ENCODE results near the gene IL4.
"Not testable (repeated sequence)": the region's sequence is repeated elsewhere in the genome, so short reads cannot be mapped to it uniquely, and the experiment has no call there.

The IL4 gene

GRCh38 chr5:132673939-132674630 lies at the start of gene IL4:
Gene IL4 (plus strand): TSS chr5:132673989. CDS start chr5:132674051, 62 bp downstream.
- no peak for DNase-seq (ENCODE audit: low spot score)

- DNase-seq (ENCODE audit: low spot score), result no peak
Observed at GRCh38 chr5:132627470-132627869, 46.3 kb upstream of the IL4 start.

GRCh38 chr5:132628814-132629213 lies 45.0 kb upstream of the IL4 start:
- no peak for DNase-seq (ENCODE audit: low spot score)

GRCh38 chr5:132629230-132629944 lies 44.4 kb upstream of the IL4 start:
- no peak for DNase-seq (ENCODE audit: low spot score)

- DNase-seq (ENCODE audit: low spot score), result not testable (repeated sequence)
Observed at GRCh38 chr5:132633587-132633986, 40.2 kb upstream of the IL4 start.

DNA sequence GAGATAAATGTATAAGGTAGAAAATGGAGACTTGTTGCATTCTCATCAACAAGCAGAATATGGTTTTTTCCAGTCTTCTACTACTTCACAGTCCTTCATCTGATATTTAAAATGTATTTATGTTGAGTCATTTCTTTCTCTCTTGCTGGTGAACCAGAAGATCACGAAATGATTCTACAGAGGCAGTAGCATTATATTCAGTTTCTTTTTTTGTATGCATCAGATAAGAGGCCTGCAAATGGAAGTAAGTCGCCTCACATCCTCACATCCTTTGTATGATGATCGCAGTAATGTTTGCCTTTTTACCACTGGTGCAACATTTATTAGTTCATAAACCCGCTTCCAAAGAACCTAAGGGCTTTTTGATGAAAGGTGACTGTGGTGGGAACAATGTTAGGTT lies 37.9 kb upstream of the IL4 start:
- DNase-seq (ENCODE audit: low spot score), result no peak

- no peak for DNase-seq (ENCODE audit: low spot score)
Observed at GRCh38 chr5:132637241-132637640, 36.5 kb upstream of the IL4 start.

DNA sequence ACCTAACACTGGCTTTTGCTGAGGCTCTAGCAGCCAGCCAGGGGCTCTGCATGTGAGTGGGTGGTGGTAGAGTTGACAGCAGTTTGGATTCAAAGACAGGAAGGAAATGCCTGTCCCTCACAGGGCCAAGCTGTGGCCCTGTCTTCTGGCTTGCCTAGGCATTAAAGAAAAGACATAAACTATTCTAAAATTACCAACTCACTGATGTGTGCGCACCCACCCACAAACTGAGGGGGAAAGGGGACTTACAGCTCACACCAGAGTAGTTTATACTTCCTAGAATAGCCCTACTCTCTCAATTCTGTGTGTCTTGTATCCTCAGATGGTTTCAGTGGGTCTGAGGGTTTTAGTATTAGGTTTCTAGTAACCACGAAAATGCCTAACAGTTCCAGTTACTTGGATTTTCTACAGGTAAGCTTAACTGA lies 34.1 kb upstream of the IL4 start:
- DNase-seq (ENCODE audit: low spot score), result no peak

DNA sequence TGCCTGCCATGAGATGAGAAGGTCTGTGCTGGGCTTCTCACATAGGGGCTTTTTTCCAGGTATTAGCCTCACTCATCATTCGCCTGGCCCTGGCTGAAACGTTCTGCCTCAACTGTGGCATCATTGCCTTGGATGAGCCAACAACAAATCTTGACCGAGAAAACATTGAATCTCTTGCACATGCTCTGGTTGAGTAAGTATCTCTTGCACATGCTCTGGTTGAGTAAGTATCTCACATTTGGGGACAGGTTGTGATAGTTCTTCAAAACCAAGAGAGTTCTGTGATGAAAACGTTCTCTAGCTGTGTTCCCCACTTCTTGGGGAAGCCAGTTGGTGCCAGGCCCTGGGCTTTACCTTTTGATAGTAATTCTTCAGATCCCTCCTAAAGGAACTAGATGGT lies 33.2 kb upstream of the IL4 start:
- DNase-seq (ENCODE audit: low spot score), result no peak

DNA sequence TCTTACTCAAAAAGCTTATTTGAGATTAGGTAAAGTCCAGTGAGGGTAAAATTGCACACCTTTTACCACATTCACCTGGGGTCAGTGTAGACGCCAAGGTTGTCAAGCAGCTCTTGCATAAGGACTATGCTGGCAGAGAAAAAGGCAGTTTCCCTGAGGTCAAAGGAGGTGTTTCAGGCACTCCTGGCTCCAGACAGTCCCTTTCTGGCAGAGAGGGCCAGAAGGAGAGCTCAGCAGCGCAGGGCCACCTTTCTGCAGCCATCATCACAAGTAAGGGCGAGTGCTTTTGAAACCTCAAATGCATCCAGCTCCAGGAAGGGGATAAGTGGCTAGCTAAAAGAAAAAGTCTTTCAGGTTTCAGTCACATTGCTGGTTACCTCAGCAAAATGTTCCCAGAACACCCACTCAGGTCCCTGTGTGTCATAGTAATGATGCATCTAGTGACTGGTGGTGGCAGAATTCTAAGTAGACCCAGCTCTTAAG lies 32.5 kb upstream of the IL4 start:
- no peak for DNase-seq (ENCODE audit: low spot score)

- DNase-seq (ENCODE audit: low spot score), result no peak
Observed at GRCh38 chr5:132641841-132642240, 31.9 kb upstream of the IL4 start.

GRCh38 chr5:132644177-132644576 lies 29.6 kb upstream of the IL4 start:
- DNase-seq (ENCODE audit: low spot score), result no peak

DNA sequence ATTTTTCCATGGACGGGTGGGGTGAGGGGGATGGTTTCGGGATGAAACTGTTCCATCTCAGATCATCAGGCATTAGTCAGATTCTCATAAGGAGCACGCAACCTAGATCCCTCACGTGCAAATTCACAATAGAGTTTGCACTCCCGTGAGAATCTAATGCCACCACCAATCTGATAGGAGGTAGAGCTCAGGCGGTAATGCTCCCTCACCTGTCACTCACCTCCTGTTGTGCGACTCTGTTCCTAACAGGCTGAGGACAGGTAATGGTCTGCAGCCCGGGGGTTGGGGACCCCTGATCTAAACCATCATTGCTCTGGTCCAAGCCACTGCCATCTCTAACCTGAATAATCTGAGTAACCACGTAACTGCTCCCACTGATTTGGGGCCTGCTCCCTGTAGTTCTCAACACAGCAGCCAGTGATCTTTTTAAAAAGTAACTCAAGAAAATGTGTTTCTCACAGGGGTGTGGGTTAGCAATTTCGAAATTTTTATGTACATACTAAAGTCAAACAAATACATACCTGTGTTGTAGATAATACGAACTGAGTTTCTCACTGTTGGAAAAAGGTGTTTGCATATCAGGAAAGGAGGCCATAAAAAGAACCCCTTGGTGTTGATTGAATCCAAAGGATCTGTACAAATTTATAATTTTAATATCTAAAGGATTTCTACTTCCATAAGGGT lies 27.1 kb upstream of the IL4 start:
- no peak for DNase-seq (ENCODE audit: low spot score)

- DNase-seq (ENCODE audit: low spot score), result no peak
Observed at GRCh38 chr5:132647473-132647872, 26.3 kb upstream of the IL4 start.

GRCh38 chr5:132648355-132648754 lies 25.4 kb upstream of the IL4 start:
- no peak for DNase-seq (ENCODE audit: low spot score)

- no peak for DNase-seq (ENCODE audit: low spot score)
Observed at GRCh38 chr5:132651838-132652469, 21.8 kb upstream of the IL4 start.

DNA sequence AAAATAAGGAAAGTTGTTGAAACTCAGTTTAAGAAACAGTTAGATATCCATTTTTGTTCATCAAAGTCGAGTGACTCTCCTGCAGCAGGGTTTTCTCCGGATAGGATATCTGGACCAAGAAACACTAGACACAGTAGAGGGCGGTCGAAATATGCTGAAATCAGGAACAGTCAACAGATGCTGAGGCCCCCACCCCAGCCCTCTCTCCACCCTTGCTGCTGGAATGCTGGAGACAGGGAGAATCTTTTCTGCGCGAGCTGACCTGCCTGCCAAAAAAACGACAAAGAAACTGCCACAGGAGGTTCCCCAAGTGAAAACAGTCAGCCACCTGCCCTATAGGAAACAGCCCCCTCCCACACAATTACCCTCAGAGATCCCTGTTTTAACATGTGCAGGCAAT lies 20.1 kb upstream of the IL4 start:
- DNase-seq (ENCODE audit: low spot score), result no peak

- no peak for DNase-seq (ENCODE audit: low spot score)
Observed at GRCh38 chr5:132655821-132656773, 17.7 kb upstream of the IL4 start.

- no peak for DNase-seq (ENCODE audit: low spot score)
Observed at GRCh38 chr5:132656774-132657355, 16.9 kb upstream of the IL4 start.

DNA sequence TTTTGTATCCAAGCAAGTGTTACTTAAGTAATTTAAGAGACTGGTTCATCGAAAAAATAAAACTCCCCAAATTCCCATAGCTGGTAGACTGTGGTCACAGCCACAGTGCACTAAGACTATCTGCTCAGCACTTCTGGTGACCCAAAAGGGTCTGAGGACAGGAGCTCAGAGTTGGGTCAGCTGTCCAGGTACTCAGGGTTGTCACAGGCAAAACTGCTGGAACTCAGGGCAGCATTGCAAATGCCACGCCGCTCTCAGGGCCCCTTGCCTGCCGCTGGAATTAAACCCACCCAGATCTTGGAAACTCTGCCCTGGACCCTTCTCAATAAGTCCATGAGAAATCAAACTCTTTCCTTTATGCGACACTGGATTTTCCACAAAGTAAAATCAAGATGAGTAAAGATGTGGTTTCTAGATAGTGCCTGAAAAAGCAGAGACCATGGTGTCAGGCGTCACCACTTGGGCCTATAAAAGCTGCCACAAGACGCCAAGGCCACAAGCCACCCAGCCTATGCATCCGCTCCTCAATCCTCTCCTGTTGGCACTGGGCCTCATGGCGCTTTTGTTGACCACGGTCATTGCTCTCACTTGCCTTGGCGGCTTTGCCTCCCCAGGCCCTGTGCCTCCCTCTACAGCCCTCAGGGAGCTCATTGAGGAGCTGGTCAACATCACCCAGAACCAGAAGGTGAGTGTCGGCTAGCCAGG lies 16.0 kb upstream of the IL4 start, which contains the start of gene IL13:
TSS of gene IL13 (plus strand) at position 498 of the 705 bp plus-strand sequence. CDS start at position 512, 14 bp downstream.
- DNase-seq (ENCODE audit: low spot score), result no peak

Data from HuH-7 (cell line).